Astrocyte (in vitro differentiated cells and primary cell): Measurements from ENCODE around the gene GNAI2. TPM values are rescaled to one million over a fixed set of nuclear protein-coding genes. Genes with fewer than 3 reads are reported as not detected.

Experiments used
- DNase-seq: peaks from one replicate; pipeline ENCODE4 v3.0.0-alpha.2; 2010; ENCODE audit warnings: low read depth
- FAIRE-seq: peaks from 2 replicates; lab custom pipeline; 2011; peaks lifted over from hg19 to GRCh38; lab: Jason Lieb, UNC
- H2AFZ ChIP-seq: 2 replicates; pipeline ENCODE4 v1.6.0; 2012; ENCODE audit warnings: low read depth, low read length, inconsistent platforms
- H3K27ac ChIP-seq: 2 replicates; pipeline ENCODE4 v1.5.1; 2011; ENCODE audit warnings: low read depth, low read length, inconsistent platforms
- H3K27me3 ChIP-seq: 2 replicates; pipeline ENCODE4 v1.6.0; 2011; ENCODE audit warnings: low read length, inconsistent platforms; ENCODE audit not compliant: insufficient read depth
- H3K36me3 ChIP-seq: 2 replicates; pipeline ENCODE4 v1.5.1; 2011; ENCODE audit warnings: low read length, inconsistent platforms; ENCODE audit not compliant: insufficient read depth
- H3K4me1 ChIP-seq: 2 replicates; pipeline ENCODE4 v1.5.1; 2011; ENCODE audit warnings: low read length, inconsistent platforms; ENCODE audit not compliant: insufficient read depth
- H3K4me2 ChIP-seq: 2 replicates; pipeline ENCODE4 v1.6.0; 2012; ENCODE audit warnings: low read length, inconsistent platforms
- H3K4me3 ChIP-seq: 2 replicates; pipeline ENCODE4 v1.5.1; 2011; ENCODE audit warnings: low read depth, mild to moderate bottlenecking, low read length, inconsistent platforms; ENCODE audit not compliant: insufficient read depth
- H3K79me2 ChIP-seq: 2 replicates; pipeline ENCODE4 v1.6.0; 2012; ENCODE audit warnings: mild to moderate bottlenecking, low read length, inconsistent platforms; ENCODE audit not compliant: insufficient read depth
- H3K9ac ChIP-seq: 2 replicates; pipeline ENCODE4 v1.6.0; 2012; ENCODE audit warnings: mild to moderate bottlenecking, low read length, inconsistent platforms
- H3K9me3 ChIP-seq: 2 replicates; pipeline ENCODE4 v1.5.1; 2012; ENCODE audit warnings: low read depth, mild to moderate bottlenecking, low read length, inconsistent platforms; ENCODE audit not compliant: insufficient read depth
- H4K20me1 ChIP-seq: 2 replicates; pipeline ENCODE4 v1.6.0; 2012; ENCODE audit warnings: low read length, inconsistent platforms; ENCODE audit not compliant: insufficient read depth
- H3K27ac Mint-ChIP-seq: one replicate; pipeline ENCODE4 v1.8.0; 2021; ENCODE audit warnings: mild to moderate bottlenecking, mixed read lengths; ENCODE audit not compliant: unreplicated experiment
- H3K27me3 Mint-ChIP-seq: one replicate; pipeline ENCODE4 v1.8.0; 2021; ENCODE audit warnings: low read depth, mixed read lengths; ENCODE audit not compliant: unreplicated experiment
- H3K36me3 Mint-ChIP-seq: one replicate; pipeline ENCODE4 v1.8.0; 2021; ENCODE audit warnings: low read depth, mixed read lengths; ENCODE audit not compliant: unreplicated experiment
- H3K4me1 Mint-ChIP-seq: one replicate; pipeline ENCODE4 v1.8.0; 2021; ENCODE audit warnings: low read depth, mixed read lengths; ENCODE audit not compliant: unreplicated experiment
- H3K4me3 Mint-ChIP-seq: one replicate; pipeline ENCODE4 v1.8.0; 2021; ENCODE audit warnings: mild to moderate bottlenecking, moderate library complexity, mixed read lengths; ENCODE audit not compliant: unreplicated experiment
- H3K9me3 Mint-ChIP-seq: one replicate; pipeline ENCODE4 v1.8.0; 2021; ENCODE audit warnings: mild to moderate bottlenecking, mixed read lengths; ENCODE audit not compliant: unreplicated experiment
- EZH2 ChIP-seq: IDR thresholded peaks from 2 replicates; pipeline ENCODE4 v1.6.1; 2012; ENCODE audit warnings: mild to moderate bottlenecking, low read length, inconsistent platforms; ENCODE audit not compliant: insufficient read depth
- total RNA-seq: library from RNA; stranded (reverse); gene quantifications from 2 replicates; pipeline ENCODE4 v1.2.1, GENCODE V29; 2021
- TF ChIP-seq, protein P1 (sequence below): IDR thresholded peaks from 2 replicates; pipeline ENCODE4 v1.5.1; 2011; ENCODE audit warnings: low read depth, mild to moderate bottlenecking, inconsistent platforms, low read length, moderate library complexity; ENCODE audit not compliant: insufficient read depth

The GNAI2 gene
- total RNA-seq, 1 donor from 2014 or later = 381 TPM

DNA sequence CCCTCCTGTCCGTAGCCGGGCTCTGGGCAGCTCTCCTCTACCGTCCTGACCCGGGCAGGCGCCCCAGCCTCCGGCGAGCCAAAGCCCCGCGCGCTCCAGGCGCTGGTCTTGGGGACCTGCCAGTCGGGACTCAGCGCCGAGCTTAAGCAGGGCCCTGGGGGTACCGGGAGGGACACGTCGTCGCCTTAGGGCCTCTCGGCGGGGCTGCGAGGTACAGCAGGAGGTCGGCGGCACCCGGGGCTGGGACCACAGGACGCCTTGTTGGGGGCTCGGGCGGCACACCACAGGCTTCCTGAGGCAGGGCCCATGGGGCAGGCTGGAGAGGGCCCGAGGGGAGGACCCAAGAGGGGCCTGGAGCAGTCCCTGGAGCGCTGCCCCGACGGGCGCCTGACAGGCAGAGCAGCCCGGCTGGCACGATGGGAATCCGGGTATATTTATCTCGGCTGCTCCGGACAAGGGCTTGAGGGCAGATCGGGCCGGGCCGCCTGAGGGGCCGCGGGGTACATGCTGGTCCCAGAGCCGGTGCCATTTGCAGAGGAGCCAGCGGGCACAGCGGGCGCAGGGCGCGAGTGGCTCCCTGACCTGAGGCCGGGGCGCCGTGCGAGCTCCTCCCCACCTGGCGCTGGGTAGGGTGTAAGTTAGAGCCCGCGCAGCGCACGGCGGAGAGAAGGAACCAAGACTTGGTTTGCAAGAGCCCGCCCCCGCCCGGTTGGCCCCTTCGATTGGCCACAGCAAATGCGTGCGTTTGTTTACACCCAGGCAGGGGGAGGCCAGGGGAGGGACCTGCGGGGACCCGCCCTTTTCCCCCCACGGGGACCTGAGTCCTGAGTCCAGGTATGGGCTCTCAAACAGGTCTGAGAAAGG lies 30.4 kb upstream of the GNAI2 start:
- Histone ChIP-seq H3K79me2 (no peaks in the 10 kb centered on the region), H3K27me3 (peaks cover 25% of the 10 kb centered on the region), H3K36me3 (no peaks in the 10 kb centered on the region), H3K9ac (peak overlapping the region; percentile 23), H3K4me2 (peak overlapping the region; percentile 83), H2AFZ (peak overlapping the region; percentile 75), H3K27ac (no peak overlapping the region), H4K20me1 (no peaks in the 10 kb centered on the region), H3K4me3 (peak overlapping the region; percentile 42), H3K9me3 (no peaks in the 10 kb centered on the region), H3K4me1 (no peaks in the 10 kb centered on the region)
- peaks cover 10% of the 10 kb centered on the region for H3K4me1 Mint-ChIP-seq
- H3K36me3 Mint-ChIP-seq = no peaks in the 10 kb centered on the region
- no peak overlapping the region for H3K4me3 Mint-ChIP-seq
- H3K27ac Mint-ChIP-seq = no peak overlapping the region
- FAIRE-seq (no peak), DNase-seq (peak; percentile 10)
- H3K27me3 Mint-ChIP-seq = peaks cover 39% of the 10 kb centered on the region
- TF ChIP-seq EZH2 = peak; percentile 98
- TF ChIP-seq, protein P1, sequence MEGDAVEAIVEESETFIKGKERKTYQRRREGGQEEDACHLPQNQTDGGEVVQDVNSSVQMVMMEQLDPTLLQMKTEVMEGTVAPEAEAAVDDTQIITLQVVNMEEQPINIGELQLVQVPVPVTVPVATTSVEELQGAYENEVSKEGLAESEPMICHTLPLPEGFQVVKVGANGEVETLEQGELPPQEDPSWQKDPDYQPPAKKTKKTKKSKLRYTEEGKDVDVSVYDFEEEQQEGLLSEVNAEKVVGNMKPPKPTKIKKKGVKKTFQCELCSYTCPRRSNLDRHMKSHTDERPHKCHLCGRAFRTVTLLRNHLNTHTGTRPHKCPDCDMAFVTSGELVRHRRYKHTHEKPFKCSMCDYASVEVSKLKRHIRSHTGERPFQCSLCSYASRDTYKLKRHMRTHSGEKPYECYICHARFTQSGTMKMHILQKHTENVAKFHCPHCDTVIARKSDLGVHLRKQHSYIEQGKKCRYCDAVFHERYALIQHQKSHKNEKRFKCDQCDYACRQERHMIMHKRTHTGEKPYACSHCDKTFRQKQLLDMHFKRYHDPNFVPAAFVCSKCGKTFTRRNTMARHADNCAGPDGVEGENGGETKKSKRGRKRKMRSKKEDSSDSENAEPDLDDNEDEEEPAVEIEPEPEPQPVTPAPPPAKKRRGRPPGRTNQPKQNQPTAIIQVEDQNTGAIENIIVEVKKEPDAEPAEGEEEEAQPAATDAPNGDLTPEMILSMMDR = no peak
- H3K9me3 Mint-ChIP-seq = peaks cover 3% of the 10 kb centered on the region

DNA sequence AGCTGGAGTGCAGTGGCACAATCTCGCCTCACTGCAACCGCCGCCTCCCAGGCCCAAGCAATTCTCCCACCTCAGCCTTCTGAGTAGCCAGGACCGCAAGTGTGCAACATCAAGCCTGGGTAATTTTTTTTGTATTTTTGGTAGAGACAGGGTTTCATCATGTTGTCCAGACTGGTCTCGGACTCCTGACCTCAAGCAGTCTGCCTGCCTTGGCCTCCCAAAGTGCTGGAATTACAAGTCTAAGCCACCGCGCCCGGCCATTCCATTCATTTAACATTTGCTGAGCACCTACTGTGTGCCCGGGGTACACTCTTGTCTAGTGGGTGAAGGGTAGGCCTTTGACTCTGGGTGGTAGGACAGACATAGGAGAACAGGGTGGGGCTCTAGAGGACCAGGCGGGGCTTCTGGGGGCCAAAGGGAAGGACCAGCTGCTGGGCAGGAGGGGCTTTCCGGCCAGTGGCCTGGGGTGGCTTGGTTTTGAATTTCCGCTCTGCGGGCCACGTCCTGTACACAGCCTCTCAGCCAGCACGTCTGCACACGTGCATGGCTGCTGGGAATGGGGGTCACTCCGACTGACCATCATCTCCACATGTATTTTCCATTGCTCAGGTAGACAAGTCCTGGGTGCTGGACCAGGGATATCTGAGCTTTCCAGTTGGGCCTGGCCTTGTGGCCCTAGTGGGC lies 28.5 kb upstream of the GNAI2 start:
- no peak for DNase-seq
- Histone ChIP-seq H3K4me3 (no peak overlapping the region), H3K4me2 (no peak overlapping the region), H3K79me2 (no peaks in the 10 kb centered on the region), H3K9ac (no peak overlapping the region), H3K4me1 (no peaks in the 10 kb centered on the region), H2AFZ (no peak overlapping the region), H3K27ac (no peak overlapping the region), H4K20me1 (no peaks in the 10 kb centered on the region), H3K27me3 (peaks cover 24% of the 10 kb centered on the region), H3K9me3 (no peaks in the 10 kb centered on the region), H3K36me3 (no peaks in the 10 kb centered on the region)
- Mint-ChIP-seq H3K27ac (no peak overlapping the region), H3K9me3 (peaks cover 3% of the 10 kb centered on the region), H3K27me3 (peaks cover 27% of the 10 kb centered on the region), H3K4me3 (no peak overlapping the region), H3K36me3 (no peaks in the 10 kb centered on the region), H3K4me1 (peaks cover 14% of the 10 kb centered on the region)
- TF ChIP-seq, protein P1 = no peak
- no peak for TF ChIP-seq EZH2
- FAIRE-seq = no peak
